IMR-90 (cell line): ENCODE data around the gene PACSIN3. TPM values are rescaled to one million over a fixed set of nuclear protein-coding genes. Genes with fewer than 3 reads are reported as not detected.

ENCODE experiments used
- ATAC-seq: fragments of 200-7000 bp; cut with Tn5 transposase; 2 replicates; pipeline ENCODE4 v1.9.1; 2020; ENCODE audit warnings: low read depth, mild to moderate bottlenecking, moderate library complexity
- BruUV-seq: library from RNA; stranded (reverse); fragments of 400-500 nt; replicated peaks from 2 replicates; lab custom pipeline; 2021; lab: Mats Ljungman, UMichigan
- CTCF ChIA-PET: fragments of 300-600 bp; formaldehyde crosslinking; extraction: SDS; loops from one replicate; lab custom pipeline; 2021; ENCODE audit warnings: antibody characterized with exemption; lab: Yijun Ruan, JAX
- POLR2A ChIA-PET: fragments of 300-600 bp; sonication (Branson Sonifier 250); formaldehyde crosslinking; loops from one replicate; lab custom pipeline; 2022; ENCODE audit warnings: antibody characterized with exemption; ENCODE audit not compliant: unreplicated experiment; lab: Charles Lee
- DNase-seq: peaks from one replicate; pipeline ENCODE4 v3.0.0; 2013
- H2AFZ ChIP-seq: replicated peaks from 2 replicates; pipeline ENCODE3; 2013; ENCODE audit warnings: low read length, mild to moderate bottlenecking; ENCODE audit not compliant: poor library complexity
- H2AK5ac ChIP-seq: 2 replicates; pipeline ENCODE4 v1.6.1; 2013; ENCODE audit warnings: low read depth, low read length, inconsistent platforms
- H2AK9ac ChIP-seq: replicated peaks from 2 replicates; pipeline ENCODE3; 2013; ENCODE audit warnings: mild to moderate bottlenecking, low read depth, low read length, moderate library complexity; ENCODE audit not compliant: poor library complexity
- H2BK120ac ChIP-seq: 2 replicates; pipeline ENCODE4 v1.6.1; 2013; ENCODE audit warnings: low read depth, low read length, inconsistent platforms
- H2BK15ac ChIP-seq: 3 replicates; pipeline ENCODE4 v1.6.1; 2013; ENCODE audit warnings: low read depth, low read length, inconsistent platforms
- H2BK20ac ChIP-seq: 2 replicates; pipeline ENCODE4 v1.6.1; 2013; ENCODE audit warnings: low read depth, mild to moderate bottlenecking, inconsistent platforms, low read length, moderate library complexity
- H2BK5ac ChIP-seq: 2 replicates; pipeline ENCODE4 v1.6.1; 2013; ENCODE audit warnings: mild to moderate bottlenecking, low read depth, low read length, inconsistent platforms; ENCODE audit not compliant: poor library complexity, severe bottlenecking
- H3K14ac ChIP-seq: replicated peaks from 2 replicates; pipeline ENCODE4 v1.6.1; 2013; ENCODE audit warnings: low read depth, low read length, inconsistent platforms
- H3K18ac ChIP-seq: 2 replicates; pipeline ENCODE4 v1.6.1; 2013; ENCODE audit warnings: low read depth, low read length, control low read depth
- H3K23ac ChIP-seq: 2 replicates; pipeline ENCODE4 v1.6.1; 2013; ENCODE audit warnings: low read depth, low read length, inconsistent platforms
- H3K27ac ChIP-seq: 2 replicates; pipeline ENCODE4 v1.5.1; 2013; ENCODE audit warnings: mild to moderate bottlenecking, control low read depth, low read length; ENCODE audit not compliant: insufficient read depth
- H3K27me3 ChIP-seq: 2 replicates; pipeline ENCODE4 v1.6.1; 2013; ENCODE audit warnings: low read length; ENCODE audit not compliant: control insufficient read depth, insufficient read depth
- H3K36me3 ChIP-seq: 2 replicates; pipeline ENCODE4 v1.6.1; 2013; ENCODE audit warnings: low read length, mixed read lengths; ENCODE audit not compliant: control insufficient read depth, insufficient read depth
- H3K4ac ChIP-seq: 2 replicates; pipeline ENCODE4 v1.6.1; 2013; ENCODE audit warnings: low read depth, low read length, inconsistent platforms
- H3K4me1 ChIP-seq: 2 replicates; pipeline ENCODE4 v1.6.1; 2013; ENCODE audit warnings: low read length, mixed read lengths; ENCODE audit not compliant: control insufficient read depth, insufficient read depth
- H3K4me2 ChIP-seq: 2 replicates; pipeline ENCODE4 v1.6.1; 2013; ENCODE audit warnings: low read depth, mild to moderate bottlenecking, control low read depth, low read length, moderate library complexity
- H3K4me3 ChIP-seq: 2 replicates; pipeline ENCODE4 v1.5.1; 2013; ENCODE audit warnings: low read depth, mild to moderate bottlenecking, control low read depth, low read length, moderate library complexity; ENCODE audit not compliant: insufficient read depth
- H3K56ac ChIP-seq: 2 replicates; pipeline ENCODE4 v1.6.1; 2013; ENCODE audit warnings: low read length, inconsistent platforms; ENCODE audit not compliant: insufficient read depth; ENCODE audit errors: extremely low read depth
- H3K79me1 ChIP-seq, 2 experiments: 2 replicates each; pipeline ENCODE4 v1.6.1; 2013; ENCODE audit warnings: low read length in 2 of 2, inconsistent platforms in 1 of 2, low read depth in 1 of 2
- H3K9ac ChIP-seq: 2 replicates; pipeline ENCODE4 v1.6.1; 2013; ENCODE audit warnings: low read depth, low read length, control low read depth
- H3K9me1 ChIP-seq: 2 replicates; pipeline ENCODE4 v1.6.1; 2013; ENCODE audit warnings: low read length, inconsistent platforms; ENCODE audit not compliant: insufficient read depth
- H3K9me3 ChIP-seq: 2 replicates; pipeline ENCODE4 v1.6.1; 2013; ENCODE audit warnings: low read length; ENCODE audit not compliant: control insufficient read depth, insufficient read depth
- H4K20me1 ChIP-seq: 2 replicates; pipeline ENCODE4 v1.6.1; 2013; ENCODE audit warnings: low read length, inconsistent platforms; ENCODE audit not compliant: insufficient read depth
- H4K5ac ChIP-seq: 2 replicates; pipeline ENCODE4 v1.6.1; 2013; ENCODE audit warnings: mild to moderate bottlenecking, low read depth, low read length, control low read depth
- H4K8ac ChIP-seq, 2 experiments: 2 replicates each; pipeline ENCODE4 v1.6.1; 2013; ENCODE audit warnings: low read depth in 2 of 2, low read length in 2 of 2, control low read depth in 1 of 2, inconsistent platforms in 1 of 2
- H4K91ac ChIP-seq: 2 replicates; pipeline ENCODE4 v1.6.1; 2013; ENCODE audit warnings: low read depth, low read length, inconsistent platforms; ENCODE audit not compliant: insufficient read depth
- BHLHE40 ChIP-seq: fragments of 150-350 bp; IDR thresholded peaks from 2 replicates; pipeline ENCODE4 v1.6.1; 2016; ENCODE audit warnings: mild to moderate bottlenecking, low read depth, low read length
- CEBPB ChIP-seq: IDR thresholded peaks from 2 replicates; pipeline ENCODE4 v1.6.1; 2012; ENCODE audit warnings: low read depth, low read length, improper control_type of control experiment
- CHD1 ChIP-seq: IDR thresholded peaks from 2 replicates; pipeline ENCODE4 v1.6.1; 2012; ENCODE audit warnings: low read depth, low read length, improper control_type of control experiment
- FOS ChIP-seq: fragments of 150-350 bp; IDR thresholded peaks from 2 replicates; pipeline ENCODE4 v1.6.1; 2016; ENCODE audit warnings: low read depth, low read length
- MAFK ChIP-seq: IDR thresholded peaks from 2 replicates; pipeline ENCODE4 v1.6.1; 2012; ENCODE audit warnings: low read depth, low read length, improper control_type of control experiment
- MAZ ChIP-seq: IDR thresholded peaks from 2 replicates; pipeline ENCODE4 v1.6.1; 2012; ENCODE audit warnings: low read depth, mild to moderate bottlenecking, low read length, improper control_type of control experiment, moderate library complexity, borderline replicate concordance
- MXI1 ChIP-seq: IDR thresholded peaks from 2 replicates; pipeline ENCODE4 v1.6.1; 2012; ENCODE audit warnings: low read depth, mild to moderate bottlenecking, low read length, moderate library complexity, borderline replicate concordance
- NFE2L2 ChIP-seq: fragments of 150-350 bp; IDR thresholded peaks from 2 replicates; pipeline ENCODE4 v1.6.1; 2016; ENCODE audit warnings: low read depth, mild to moderate bottlenecking, low read length
- RAD21 ChIP-seq: IDR thresholded peaks from 2 replicates; pipeline ENCODE4 v1.6.1; 2012; ENCODE audit warnings: low read length, improper control_type of control experiment
- RCOR1 ChIP-seq: IDR thresholded peaks from 2 replicates; pipeline ENCODE4 v1.6.1; 2012; ENCODE audit warnings: mild to moderate bottlenecking, low read length, improper control_type of control experiment; ENCODE audit not compliant: insufficient replicate concordance
- SMC3 ChIP-seq: fragments of 150-350 bp; IDR thresholded peaks from 2 replicates; pipeline ENCODE4 v1.6.1; 2016; ENCODE audit warnings: low read depth, mild to moderate bottlenecking, antibody characterized with exemption, low read length, moderate library complexity
- WGBS, 2 experiments: methylation state at CpG; one replicate each; pipeline versions ENCODE4 v1.1.5 to v1.1.7; 2013; ENCODE audit warnings: missing lambda C conversion rate in 2 of 2; ENCODE audit not compliant: insufficient read length in 1 of 2; ENCODE audit errors: extremely low coverage in 2 of 2; 5-methylcytosine and 5-hydroxymethylcytosine counted together
- dilution Hi-C: fragments of 300-500 bp; cut with HindIII; formaldehyde crosslinking; loops from one replicate; pipeline ENCODE4 v1.14.3; 2018; ENCODE audit warnings: low sequenced_read_pairs; ENCODE audit not compliant: unreplicated experiment
- in situ Hi-C: fragments of 300-500 bp; cut with MboI; formaldehyde crosslinking; loops from 3 replicates; pipeline ENCODE4 v1.14.3; 2019; ENCODE audit warnings: low sequenced_read_pairs, inconsistent platforms, mixed read lengths
- intact Hi-C: fragments of 100-400 bp; cut with micrococcal nuclease; formaldehyde crosslinking; loops from 2 replicates; pipeline ENCODE4 v1.10.0; 2022
- polyA plus RNA-seq, 3 experiments: library from polyadenylated mRNA; depleted of rRNA; stranded (reverse); fragments of >200 nt; gene quantifications; 2 replicates each; pipeline ENCODE4 v1.2.3, GENCODE V29; 2012; ENCODE audit warnings: low replicate concordance in 1 of 3
- total RNA-seq: library from RNA; depleted of rRNA; stranded (reverse); fragments of >200 nt; gene quantifications from 2 replicates; pipeline ENCODE4 v1.2.3, GENCODE V29; 2012
- TF ChIP-seq, protein P1 (sequence below): fragments of 150-350 bp; IDR thresholded peaks from 2 replicates; pipeline ENCODE4 v1.6.1; 2016; ENCODE audit warnings: low read depth, mild to moderate bottlenecking, low read length, moderate library complexity, borderline replicate concordance
- TF ChIP-seq, protein P2 (sequence below): fragments of 150-350 bp; IDR thresholded peaks from 2 replicates; pipeline ENCODE4 v1.6.1; 2017; ENCODE audit warnings: mild to moderate bottlenecking, antibody characterized with exemption, low read length, low read depth
- TF ChIP-seq, protein P3 (sequence below): conservative IDR thresholded peaks from 2 replicates; pipeline ENCODE4 v1.5.1; 2012; ENCODE audit warnings: mild to moderate bottlenecking, low read depth, low read length, improper control_type of control experiment

Gene PACSIN3
- total and polyA plus RNA-seq, 2 of the 4 experiments (the other 2 are of a cell fraction) = 19.2 to 21.1 TPM

DNA sequence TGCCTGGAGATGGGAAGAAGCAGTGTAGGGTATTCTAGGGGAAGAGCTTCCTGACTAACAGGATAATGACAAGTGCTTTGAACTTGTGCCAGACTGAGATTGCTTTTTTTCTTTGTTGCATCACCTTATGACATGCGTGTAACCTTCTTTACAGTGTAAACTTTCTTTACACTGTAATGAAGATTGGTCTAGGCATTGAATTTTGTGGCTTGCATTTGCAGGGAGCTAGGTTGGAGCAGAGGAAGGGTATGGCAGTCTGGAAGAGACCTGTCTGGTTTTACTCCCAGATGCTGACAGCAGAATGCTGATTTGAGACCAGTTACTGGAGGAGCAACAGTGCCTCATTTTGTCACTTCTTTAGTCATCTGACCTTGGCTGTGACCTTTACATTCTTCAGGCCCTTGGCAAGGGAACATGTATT is 34.2 kb upstream of the PACSIN3 start:
- Histone ChIP-seq H3K27me3 (no peaks in the 10 kb centered on the region), H4K91ac (no peak overlapping the region), H2AFZ (no peak overlapping the region), H3K9ac (no peak overlapping the region), H4K5ac (no peak overlapping the region), H2AK5ac (no peak overlapping the region), H3K9me3 (no peaks in the 10 kb centered on the region), H3K27ac (peak overlapping the region; percentile 42; the same call in 1 of the 2 replicates), H3K14ac (no peak overlapping the region), H3K4me1 (peaks cover 12% of the 10 kb centered on the region), H3K9me1 (peaks cover 15% of the 10 kb centered on the region), H3K79me1 (peaks cover 15 to 45% of the 10 kb centered on the region in 2 experiments), H2BK20ac (no peak overlapping the region), H3K4ac (0 out of 2 replicates have a peak overlapping the region, but pooled peaks have one; percentile 2), H3K18ac (no peak overlapping the region), H3K23ac (no peak overlapping the region), H3K36me3 (peaks cover 21% of the 10 kb centered on the region), H2BK15ac (no peak overlapping the region), H4K8ac (no peak overlapping the region), H3K56ac (no peak overlapping the region), H2BK120ac (no peak overlapping the region), H2BK5ac (no peak overlapping the region), H3K4me3 (no peak overlapping the region), H3K4me2 (peak overlapping the region; percentile 2), H4K20me1 (peaks cover 23% of the 10 kb centered on the region), H2AK9ac (no peak overlapping the region)
- POLR2A ChIA-PET = interaction anchor here (1.1 kb wide), 1 partner anchor 29 kb away, joined by 4 read pairs; the partner anchor contains the start of gene ACP2
- ATAC-seq (peak; percentile 41), DNase-seq (peak; percentile 82)
- in situ Hi-C loops (no loop called here), dilution Hi-C loops (no loop called here), intact Hi-C loops (no loop called here)
- no TSS peak for BruUV-seq
- no CpG with 5 or more reads among the region's 1 CpG for WGBS, 2 experiments
- TF ChIP-seq CHD1 = no peak
- TF ChIP-seq MAFK = 0 out of 2 replicates have a peak, but pooled peaks have one; percentile 0
- TF ChIP-seq, protein P1, sequence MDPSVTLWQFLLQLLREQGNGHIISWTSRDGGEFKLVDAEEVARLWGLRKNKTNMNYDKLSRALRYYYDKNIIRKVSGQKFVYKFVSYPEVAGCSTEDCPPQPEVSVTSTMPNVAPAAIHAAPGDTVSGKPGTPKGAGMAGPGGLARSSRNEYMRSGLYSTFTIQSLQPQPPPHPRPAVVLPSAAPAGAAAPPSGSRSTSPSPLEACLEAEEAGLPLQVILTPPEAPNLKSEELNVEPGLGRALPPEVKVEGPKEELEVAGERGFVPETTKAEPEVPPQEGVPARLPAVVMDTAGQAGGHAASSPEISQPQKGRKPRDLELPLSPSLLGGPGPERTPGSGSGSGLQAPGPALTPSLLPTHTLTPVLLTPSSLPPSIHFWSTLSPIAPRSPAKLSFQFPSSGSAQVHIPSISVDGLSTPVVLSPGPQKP = no peak
- TF ChIP-seq MXI1 = no peak
- TF ChIP-seq, protein P2, sequence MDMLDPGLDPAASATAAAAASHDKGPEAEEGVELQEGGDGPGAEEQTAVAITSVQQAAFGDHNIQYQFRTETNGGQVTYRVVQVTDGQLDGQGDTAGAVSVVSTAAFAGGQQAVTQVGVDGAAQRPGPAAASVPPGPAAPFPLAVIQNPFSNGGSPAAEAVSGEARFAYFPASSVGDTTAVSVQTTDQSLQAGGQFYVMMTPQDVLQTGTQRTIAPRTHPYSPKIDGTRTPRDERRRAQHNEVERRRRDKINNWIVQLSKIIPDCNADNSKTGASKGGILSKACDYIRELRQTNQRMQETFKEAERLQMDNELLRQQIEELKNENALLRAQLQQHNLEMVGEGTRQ = no peak
- TF ChIP-seq MAZ = no peak
- TF ChIP-seq FOS = no peak
- TF ChIP-seq RAD21 = no peak
- TF ChIP-seq, protein P3, sequence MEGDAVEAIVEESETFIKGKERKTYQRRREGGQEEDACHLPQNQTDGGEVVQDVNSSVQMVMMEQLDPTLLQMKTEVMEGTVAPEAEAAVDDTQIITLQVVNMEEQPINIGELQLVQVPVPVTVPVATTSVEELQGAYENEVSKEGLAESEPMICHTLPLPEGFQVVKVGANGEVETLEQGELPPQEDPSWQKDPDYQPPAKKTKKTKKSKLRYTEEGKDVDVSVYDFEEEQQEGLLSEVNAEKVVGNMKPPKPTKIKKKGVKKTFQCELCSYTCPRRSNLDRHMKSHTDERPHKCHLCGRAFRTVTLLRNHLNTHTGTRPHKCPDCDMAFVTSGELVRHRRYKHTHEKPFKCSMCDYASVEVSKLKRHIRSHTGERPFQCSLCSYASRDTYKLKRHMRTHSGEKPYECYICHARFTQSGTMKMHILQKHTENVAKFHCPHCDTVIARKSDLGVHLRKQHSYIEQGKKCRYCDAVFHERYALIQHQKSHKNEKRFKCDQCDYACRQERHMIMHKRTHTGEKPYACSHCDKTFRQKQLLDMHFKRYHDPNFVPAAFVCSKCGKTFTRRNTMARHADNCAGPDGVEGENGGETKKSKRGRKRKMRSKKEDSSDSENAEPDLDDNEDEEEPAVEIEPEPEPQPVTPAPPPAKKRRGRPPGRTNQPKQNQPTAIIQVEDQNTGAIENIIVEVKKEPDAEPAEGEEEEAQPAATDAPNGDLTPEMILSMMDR = no peak
- no peak for TF ChIP-seq SMC3
- no peak for TF ChIP-seq BHLHE40
- TF ChIP-seq RCOR1 = no peak
- TF ChIP-seq CEBPB = peak; percentile 93
- no peak for TF ChIP-seq NFE2L2
- CTCF ChIA-PET = interaction anchor here (0.8 to 1.5 kb wide), 2 partner anchors 14 to 39 kb away, joined by 3 read pairs; no protein-coding TSS in a partner anchor
